HFF-Myc (cell line): ENCODE data around the gene UTP11.
A peak's percentile ranks its signal among the peaks of the same experiment; 100 is the strongest.

ENCODE experiments used
- DNase-seq: peaks from one replicate; pipeline ENCODE4 v3.0.0-alpha.2; 2011; ENCODE audit warnings: low read depth; ENCODE audit errors: extremely low read depth
- H3K4me3 ChIP-seq: replicated peaks from 2 replicates; pipeline ENCODE4 v1.5.1; 2011; ENCODE audit warnings: low read depth, mild to moderate bottlenecking, control low read depth, low read length
- CTCF ChIP-seq: IDR thresholded peaks from 2 replicates; pipeline ENCODE4 v1.5.1; 2012; ENCODE audit warnings: mild to moderate bottlenecking, low read depth, low read length, control low read depth; ENCODE audit errors: missing control alignments

Gene UTP11

GRCh38 chr1:38014724-38015424 is 2.3 kb downstream of the UTP11 start:
- H3K4me3 ChIP-seq = peak overlapping the region; percentile 73; the same call in 1 of the 2 replicates

GRCh38 chr1:38015978-38016725 is 3.6 kb downstream of the UTP11 start:
- DNase-seq = no peak
- no peak overlapping the region for H3K4me3 ChIP-seq
- no peak for TF ChIP-seq CTCF

More at GRCh38 chr1:38014724-38015424, 2.3 kb downstream of the UTP11 start:
- TF ChIP-seq CTCF = no peak
- DNase-seq = no peak

GRCh38 chr1:38018864-38019343 is 6.4 kb downstream of the UTP11 start:
- no peak overlapping the region for H3K4me3 ChIP-seq
- DNase-seq = no peak
- TF ChIP-seq CTCF = peak; percentile 54

GRCh38 chr1:38020396-38020795 is 7.9 kb downstream of the UTP11 start:
- H3K4me3 ChIP-seq = no peak overlapping the region
- no peak for TF ChIP-seq CTCF
- no peak for DNase-seq

GRCh38 chr1:38021969-38022368 is 9.4 kb downstream of the UTP11 start:
- H3K4me3 ChIP-seq = no peak overlapping the region
- no peak for TF ChIP-seq CTCF
- no peak for DNase-seq

GRCh38 chr1:38022810-38023209 is 10.3 kb downstream of the UTP11 start:
- DNase-seq = no peak
- no peak for TF ChIP-seq CTCF
- no peak overlapping the region for H3K4me3 ChIP-seq
